Ovary (tissue), 9 donors: ENCODE data around the gene ORC4. TPM values are rescaled to one million over a fixed set of nuclear protein-coding genes. Genes with fewer than 3 reads are reported as not detected.

Source experiments
- DNase-seq, 5 donors: peaks; one replicate each; pipeline ENCODE4 v3.0.0-alpha.2; 2019 to 2020
- H3K27ac ChIP-seq, 2 donors: fragments of 200-600 bp; one replicate each; pipeline versions ENCODE4 v1.5.1 to v1.8.0; 2019 to 2022
- H3K27me3 ChIP-seq: fragments of 200-600 bp; one replicate; pipeline ENCODE4 v1.8.0; 2022
- H3K36me3 ChIP-seq: fragments of 200-600 bp; sonication (generic); one replicate; pipeline ENCODE4 v1.5.1; 2019
- H3K4me1 ChIP-seq: one replicate; pipeline ENCODE4 v1.8.1; 2013; ENCODE audit warnings: mild to moderate bottlenecking, moderate library complexity; ENCODE audit not compliant: insufficient read depth
- H3K4me3 ChIP-seq: fragments of 200-600 bp; sonication (generic); one replicate; pipeline ENCODE4 v1.5.1; 2017
- H3K9me3 ChIP-seq, 2 donors: fragments of 200-600 bp in 1 of 2; sonication (generic) in 1 of 2; one replicate each; pipeline versions ENCODE4 v1.5.1 to v1.8.1; 2013 to 2019; ENCODE audit warnings: mild to moderate bottlenecking in 1 of 2, moderate library complexity in 1 of 2
- CTCF ChIP-seq, 3 donors: fragments of 450-650 bp in 2 of 3; fragments of 200-600 bp in 1 of 3; IDR thresholded peaks; one replicate each; pipeline versions ENCODE4 v1.5.1 to v1.8.0; 2016 to 2022; ENCODE audit warnings: antibody characterized with exemption in 3 of 3, mild to moderate bottlenecking in 1 of 3
- EP300 ChIP-seq: sonication (generic); formaldehyde crosslinking; IDR thresholded peaks from one replicate; pipeline ENCODE4 v1.6.1; 2017; ENCODE audit warnings: antibody characterized with exemption
- POLR2A ChIP-seq: fragments of 450-650 bp; IDR thresholded peaks from one replicate; pipeline ENCODE4 v1.6.1; 2017; ENCODE audit warnings: antibody characterized with exemption, mild to moderate bottlenecking, moderate library complexity
- WGBS, 3 donors: extraction: QIAGEN DNeasy Blood & Tissue Kit in 1 of 3; methylation state at CpG; one replicate each; pipeline versions ENCODE4 v1.1.5 to v1.1.7; 2013 to 2017; 5-methylcytosine and 5-hydroxymethylcytosine counted together
- intact Hi-C, 4 donors: fragments of 100-400 bp; cut with DNase I; formaldehyde crosslinking; loops; one replicate each; pipeline versions ENCODE4 v1.11.0 to v1.15.1; 2022 to 2023
- polyA plus RNA-seq, 2 donors: library from polyadenylated mRNA; stranded (reverse); fragments of 200-250 nt in 1 of 2; fragments of 350-450 nt in 1 of 2; fragmentation: Illumina TruSeq in 1 of 2; extraction: RNeasy Lipid Tissue Mini Kit (QIAGEN cat#74804) in 1 of 2; gene quantifications; one replicate each; pipeline ENCODE4 v1.2.3, GENCODE V29; 2013 to 2014
- total RNA-seq, 7 donors: library from RNA; depleted of rRNA in 2 of 7; stranded (reverse); fragments of >200 nt in 2 of 7; fragmentation: NEBNext Ultra II Directional in 3 of 7; extraction: Animal tissue kit (Norgen Biotek cat#: 25700) in 3 of 7; gene quantifications; one replicate each; pipeline versions ENCODE4 v1.1.0 to v1.2.4, GENCODE V29; 2016 to 2023
- donor health status: DM: no; HTN: no; CAD: no; lungs with moderate emphysema.
- donor health status: DM: no; HTN: no; CAD: no.
- donor health status: Bipolar disorder and iron deficiency.
- donor health status: DM: yes; HTN: yes; CAD: no.
- donor health status: DM: no; HTN: no; CAD: no.
- donor health status: DM: yes; HTN: yes; CAD: no.

Gene ORC4
- total and polyA plus RNA-seq, 9 donors: 14.9 to 78.0 (median 49.0) TPM

- no peak for DNase-seq
- no peaks in the 10 kb centered on the region for H3K4me1 ChIP-seq
- no peaks in the 10 kb centered on the region for H3K9me3 ChIP-seq
- intact Hi-C loops: loop anchor here in 3 of 4 donors (5.0 kb wide), 1 partner anchor 1054 kb away; no protein-coding TSS in a partner anchor
- 28 to 33% (median 30%) methylated on average over 3 of the region's 3 CpGs for WGBS, 3 donors
- TF ChIP-seq POLR2A (no peak), CTCF (IDR thresholded peaks at IDR 0.05) (peak; percentile 55 to 81 (median 71)), EP300 (no peak)
- H3K4me3 ChIP-seq: no peak overlapping the region
- no peaks in the 10 kb centered on the region for H3K36me3 ChIP-seq
- no peaks in the 10 kb centered on the region for H3K27me3 ChIP-seq
- H3K27ac ChIP-seq: no peak overlapping the region
Observed at GRCh38 chr2:147937744-147938349, 82.7 kb downstream of the ORC4 start.

GRCh38 chr2:147934881-147935620 is 85.5 kb downstream of the ORC4 start:
- no peak for DNase-seq
- intact Hi-C loops: loop anchor here in 3 of 4 donors (5.0 kb wide), 1 partner anchor 1057 kb away; no protein-coding TSS in a partner anchor
- TF ChIP-seq POLR2A: no peak
- no peak for TF ChIP-seq CTCF (IDR thresholded peaks at IDR 0.05)
- no peak for TF ChIP-seq EP300

GRCh38 chr2:147933931-147934330 is 86.6 kb downstream of the ORC4 start:
- no peaks in the 10 kb centered on the region for H3K4me1 ChIP-seq
- no peaks in the 10 kb centered on the region for H3K27me3 ChIP-seq
- TF ChIP-seq POLR2A (no peak), CTCF (IDR thresholded peaks at IDR 0.05) (no peak), EP300 (no peak)
- no peak overlapping the region for H3K4me3 ChIP-seq
- H3K27ac ChIP-seq: no peak overlapping the region
- intact Hi-C loops: no loop called here
- H3K9me3 ChIP-seq: no peaks in the 10 kb centered on the region
- DNase-seq: no peak
- H3K36me3 ChIP-seq: no peaks in the 10 kb centered on the region

More at GRCh38 chr2:147934881-147935620, 85.5 kb downstream of the ORC4 start:
- H3K4me1 ChIP-seq: no peaks in the 10 kb centered on the region
- no peak overlapping the region for H3K27ac ChIP-seq
- H3K36me3 ChIP-seq: no peaks in the 10 kb centered on the region
- no peaks in the 10 kb centered on the region for H3K27me3 ChIP-seq
- H3K9me3 ChIP-seq: no peaks in the 10 kb centered on the region
- WGBS, 3 donors: 57 to 71% (median 70%) methylated on average over 1 of the region's 1 CpG
- H3K4me3 ChIP-seq: no peak overlapping the region

- 98% methylated on average over 4 of the region's 4 CpGs for WGBS, 3 donors
- H3K27me3 ChIP-seq: no peaks in the 10 kb centered on the region
- TF ChIP-seq EP300: no peak
- TF ChIP-seq POLR2A: no peak
- no peak for TF ChIP-seq CTCF (IDR thresholded peaks at IDR 0.05)
- intact Hi-C loops: no loop called here
- H3K4me1 ChIP-seq: peaks cover 2% of the 10 kb centered on the region
- H3K27ac ChIP-seq: no peak overlapping the region
- DNase-seq: no peak
- H3K9me3 ChIP-seq: no peaks in the 10 kb centered on the region
- no peaks in the 10 kb centered on the region for H3K36me3 ChIP-seq
- H3K4me3 ChIP-seq: no peak overlapping the region
Observed at GRCh38 chr2:147927053-147927588, 93.4 kb downstream of the ORC4 start.
